GM12878 (cell line): ENCODE measurements around the gene LTA. TPM values are rescaled to one million over a fixed set of nuclear protein-coding genes. Genes with fewer than 3 reads are reported as not detected.

Source experiments
- ATAC-seq: fragments of 200-7000 bp; cut with Tn5 transposase; 3 replicates; pipeline ENCODE4 v1.9.1; 2020; ENCODE audit warnings: mild to moderate bottlenecking, moderate library complexity
- BruUV-seq: library from RNA; stranded (reverse); fragments of 400-500 nt; replicated peaks from 2 replicates; lab custom pipeline; 2021; lab: Mats Ljungman, UMichigan
- CTCF ChIA-PET: fragments of 300-600 bp; sonication (Branson Sonifier 250); formaldehyde crosslinking; extraction: SDS; loops from one replicate; lab custom pipeline; 2021; ENCODE audit warnings: inconsistent platforms; lab: Yijun Ruan, JAX
- POLR2A ChIA-PET: fragments of 350-600 bp; formaldehyde crosslinking; extraction: SDS; loops from one replicate; lab custom pipeline; 2021; ENCODE audit warnings: inconsistent platforms; lab: Charles Lee
- RAD21 ChIA-PET: fragments of 300-600 bp; sonication (Branson Sonifier 250); formaldehyde crosslinking; loops from one replicate; lab custom pipeline; 2023; ENCODE audit warnings: antibody characterized with exemption; ENCODE audit not compliant: unreplicated experiment; lab: Charles Lee
- SMC1A ChIA-PET: fragments of 300-600 bp; sonication (Branson Sonifier 250); formaldehyde crosslinking; loops from one replicate; lab custom pipeline; 2023; ENCODE audit not compliant: unreplicated experiment, uncharacterized antibody; lab: Charles Lee
- DNase-seq: peaks from one replicate; pipeline ENCODE4 v3.0.0-alpha.2; 2011; ENCODE audit warnings: low read depth, low spot score
- FAIRE-seq: peaks from 3 replicates; lab custom pipeline; 2011; peaks lifted over from hg19 to GRCh38; lab: Jason Lieb, UNC
- H2AFZ ChIP-seq: 2 replicates; pipeline ENCODE4 v1.6.0; 2011; ENCODE audit warnings: low read depth, low read length, control low read depth; ENCODE audit not compliant: control insufficient read depth
- H3K27ac ChIP-seq: 2 replicates; pipeline ENCODE4 v1.5.1; 2011; ENCODE audit warnings: control low read depth; ENCODE audit not compliant: control insufficient read depth, insufficient read depth
- H3K27me3 ChIP-seq, 2 experiments: replicated peaks in 1 of 2; 2 replicates each; pipeline versions ENCODE4 v1.6.0 to v1.6.1; 2011; ENCODE audit warnings: low read length in 1 of 2; ENCODE audit not compliant: control insufficient read depth in 2 of 2, insufficient read depth in 2 of 2
- H3K36me3 ChIP-seq, 2 experiments: 2 replicates each; pipeline ENCODE4 v1.5.1; 2011; ENCODE audit warnings: low read length in 1 of 2; ENCODE audit not compliant: control insufficient read depth in 2 of 2, insufficient read depth in 2 of 2
- H3K4me1 ChIP-seq: 2 replicates; pipeline ENCODE4 v1.6.1; 2011; ENCODE audit warnings: mild to moderate bottlenecking, low read length, moderate library complexity, mixed read lengths; ENCODE audit not compliant: control insufficient read depth, insufficient read depth
- H3K4me2 ChIP-seq: 2 replicates; pipeline ENCODE4 v1.6.0; 2011; ENCODE audit warnings: control low read depth; ENCODE audit not compliant: control insufficient read depth, insufficient read depth
- H3K4me3 ChIP-seq: fragments of 200-600 bp; sonication (generic); 2 replicates; pipeline ENCODE4 v1.5.1; 2016
- H3K79me2 ChIP-seq: 2 replicates; pipeline ENCODE4 v1.6.0; 2011; ENCODE audit warnings: low read length; ENCODE audit not compliant: control insufficient read depth, insufficient read depth
- H3K9ac ChIP-seq: 2 replicates; pipeline ENCODE4 v1.8.0; 2011; ENCODE audit warnings: low read length, control low read depth, mixed read lengths; ENCODE audit not compliant: control insufficient read depth, insufficient read depth
- H3K9me3 ChIP-seq: replicated peaks from 3 replicates; pipeline ENCODE4 v1.5.1; 2011; ENCODE audit warnings: mild to moderate bottlenecking, low read length; ENCODE audit not compliant: control insufficient read depth, insufficient read depth
- H4K20me1 ChIP-seq: 2 replicates; pipeline ENCODE4 v1.6.0; 2011; ENCODE audit not compliant: control insufficient read depth, insufficient read depth
- ASH2L ChIP-seq: fragments of 300-600, 200-600 bp; sonication (generic); IDR thresholded peaks from 2 replicates; pipeline ENCODE4 v1.6.1; 2017; ENCODE audit warnings: low read depth, mild to moderate bottlenecking, borderline replicate concordance
- BMI1 ChIP-seq: fragments of 450-650 bp; IDR thresholded peaks from 2 replicates; pipeline ENCODE4 v1.6.1; 2016; ENCODE audit warnings: mild to moderate bottlenecking, moderate library complexity, borderline replicate concordance
- DPF2 ChIP-seq: fragments of 450-650 bp; IDR thresholded peaks from 2 replicates; pipeline ENCODE4 v1.6.1; 2017; ENCODE audit warnings: mild to moderate bottlenecking
- LARP7 ChIP-seq: fragments of 450-650 bp; IDR thresholded peaks from 2 replicates; pipeline ENCODE4 v1.6.1; 2017; ENCODE audit warnings: mild to moderate bottlenecking
- NFXL1 ChIP-seq: fragments of 450-650 bp; IDR thresholded peaks from 2 replicates; pipeline ENCODE4 v1.6.1; 2017; ENCODE audit warnings: antibody characterized with exemption, mild to moderate bottlenecking, borderline replicate concordance
- NFYB ChIP-seq: IDR thresholded peaks from 2 replicates; pipeline ENCODE4 v1.6.1; 2011; ENCODE audit warnings: low read depth, mild to moderate bottlenecking, low read length, improper control_type of control experiment, moderate library complexity; ENCODE audit not compliant: insufficient read depth
- NRF1 ChIP-seq: conservative IDR thresholded peaks from 2 replicates; pipeline ENCODE4 v1.6.1; 2011; ENCODE audit warnings: mild to moderate bottlenecking, low read depth, low read length, improper control_type of control experiment
- POLR2A ChIP-seq: IDR thresholded peaks from 2 replicates; pipeline ENCODE4 v1.6.1; 2011; ENCODE audit warnings: low read depth, mild to moderate bottlenecking, low read length
- POU2F2 ChIP-seq: IDR thresholded peaks from 3 replicates; pipeline ENCODE4 v1.6.1; 2011; ENCODE audit warnings: low read depth, mild to moderate bottlenecking, low read length, borderline replicate concordance
- RUNX3 ChIP-seq: IDR thresholded peaks from 2 replicates; pipeline ENCODE4 v1.6.1; 2012; ENCODE audit warnings: low read length, inconsistent platforms
- SMAD1 ChIP-seq: fragments of 450-650 bp; IDR thresholded peaks from 2 replicates; pipeline ENCODE4 v1.6.1; 2018; ENCODE audit warnings: mild to moderate bottlenecking, low read depth; ENCODE audit not compliant: partially characterized antibody
- SUPT20H ChIP-seq: IDR thresholded peaks from 2 replicates; pipeline ENCODE4 v1.6.1; 2011; ENCODE audit warnings: low read depth, mild to moderate bottlenecking, low read length, moderate library complexity, borderline replicate concordance; ENCODE audit not compliant: control insufficient read depth
- YY1 ChIP-seq: IDR thresholded peaks from 2 replicates; pipeline ENCODE4 v1.6.1; 2011; ENCODE audit warnings: low read depth, mild to moderate bottlenecking, low read length
- ZNF274 ChIP-seq: IDR thresholded peaks from one replicate; pipeline ENCODE4 v1.8.0; 2011; ENCODE audit not compliant: insufficient read length, insufficient read depth
- WGBS: methylation state at CpG from one replicate; pipeline ENCODE4 v1.1.6; 2016; ENCODE audit warnings: low lambda C conversion rate; ENCODE audit not compliant: insufficient replicate concordance, insufficient coverage; ENCODE audit errors: missing lambda C conversion rate; 5-methylcytosine and 5-hydroxymethylcytosine counted together
- in situ Hi-C: fragments of 300-500 bp; cut with MboI; formaldehyde crosslinking; loops from 9 replicates; pipeline ENCODE4 v1.14.3; 2018; ENCODE audit warnings: mixed read lengths
- intact Hi-C: fragments of 100-400 bp; cut with micrococcal nuclease; formaldehyde crosslinking; loops from one replicate; pipeline ENCODE4 v1.14.2; 2022; ENCODE audit not compliant: unreplicated experiment
- polyA plus RNA-seq, 11 experiments: library from polyadenylated mRNA; depleted of rRNA in 4 of 11; unstranded in 6 of 11; stranded (reverse) in 5 of 11; fragments of >200 nt; fragmentation: Nextera tagmentation in 4 of 11; fragmentation: Illumina TruSeq in 1 of 11; extraction: Ambion mirVana in 4 of 11; extraction: Trizol in 1 of 11; gene quantifications; 1 replicate in 1 of 11; 2 replicates in 10 of 11; pipeline versions ENCODE4 v1.2.1 to v1.2.3, GENCODE V29; 2011 to 2016; ENCODE audit warnings: inconsistent platforms in 2 of 11, missing spikeins in 2 of 11, low read depth in 1 of 11
- total RNA-seq, 4 experiments: library from RNA; depleted of rRNA in 3 of 4; stranded (reverse); fragments of >200 nt in 3 of 4; fragmentation: Illumina TruSeq in 1 of 4; extraction: Trizol in 1 of 4; gene quantifications; 2 replicates each; pipeline versions ENCODE4 v1.2.1 to v1.2.3, GENCODE V29; 2013 to 2021
- TF ChIP-seq, protein P1 (sequence below): fragments of 450-650 bp; formaldehyde crosslinking; IDR thresholded peaks from 2 replicates; pipeline ENCODE4 v1.4.0; 2022; ENCODE audit warnings: mild to moderate bottlenecking, moderate library complexity

The LTA gene
- total and polyA plus RNA-seq, 10 of the 15 experiments (the other 5 are each of a cell fraction or from before 2014, with no cell fraction given) = 27.5 to 100 (median 75.1) TPM

- TF ChIP-seq NRF1 (no peak), SUPT20H (no peak), DPF2 (no peak), SMAD1 (no peak), POU2F2 (no peak), ZNF274 (no peak), BMI1 (no peak), YY1 (peak; percentile 65), NFYB (0 out of 2 replicates have a peak, but pooled peaks have one; percentile 25)
- TF ChIP-seq, all 136 proteins: peak for 32
Measured at GRCh38 chr6:31546339-31546957, 25.6 kb upstream of the LTA start, which contains the start of gene ATP6V1G2 (continued).

DNA sequence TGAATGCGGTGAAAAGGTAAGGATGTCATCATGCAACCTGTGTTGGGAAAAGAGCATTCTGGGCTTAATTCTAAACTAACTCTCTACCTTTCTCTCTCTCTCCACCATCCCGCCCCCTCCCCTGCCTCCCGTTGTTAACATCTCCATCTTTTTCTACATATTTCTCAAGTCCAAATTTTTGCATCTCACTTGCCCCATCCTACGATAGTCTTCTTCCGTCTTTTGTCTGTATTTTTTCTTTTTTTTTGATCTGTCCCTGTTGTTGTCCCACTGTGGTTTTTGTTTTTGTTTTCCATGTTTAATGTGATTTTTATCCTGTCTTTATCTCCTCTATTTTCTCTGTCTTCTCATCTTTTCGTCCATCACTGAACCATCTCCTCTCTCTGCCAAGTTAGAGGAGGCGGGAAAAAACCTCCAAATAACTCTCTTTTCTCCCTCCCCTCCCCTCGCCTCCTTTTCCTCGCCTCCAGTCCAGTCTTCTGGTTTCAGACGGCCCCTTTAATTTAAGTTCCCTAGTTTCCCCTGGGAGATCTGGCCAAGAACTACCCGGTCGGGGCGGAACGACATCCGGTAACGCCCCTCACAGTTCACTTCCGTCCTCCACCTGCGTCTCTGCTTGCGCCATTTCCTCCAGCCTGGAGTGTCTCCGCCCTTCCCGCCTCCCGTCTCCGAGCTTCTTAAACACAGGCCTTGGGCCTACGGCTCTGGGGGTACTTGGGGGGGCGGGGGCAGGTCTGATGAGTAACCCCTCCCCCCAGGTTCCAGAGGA lies 24.9 kb upstream of the LTA start, which contains the start of gene NFKBIL1:
Gene NFKBIL1 (plus strand): TSS at position 651 of the 769 bp plus-strand sequence. CDS start 87 bp downstream, at position 738.
- no TSS peak for BruUV-seq
- FAIRE-seq = peak; percentile 93
- TF ChIP-seq LARP7 (no peak), RUNX3 (peak; percentile 62), ASH2L (no peak), POLR2A (peak; percentile 69), NFXL1 (no peak)
- TF ChIP-seq, protein P1, sequence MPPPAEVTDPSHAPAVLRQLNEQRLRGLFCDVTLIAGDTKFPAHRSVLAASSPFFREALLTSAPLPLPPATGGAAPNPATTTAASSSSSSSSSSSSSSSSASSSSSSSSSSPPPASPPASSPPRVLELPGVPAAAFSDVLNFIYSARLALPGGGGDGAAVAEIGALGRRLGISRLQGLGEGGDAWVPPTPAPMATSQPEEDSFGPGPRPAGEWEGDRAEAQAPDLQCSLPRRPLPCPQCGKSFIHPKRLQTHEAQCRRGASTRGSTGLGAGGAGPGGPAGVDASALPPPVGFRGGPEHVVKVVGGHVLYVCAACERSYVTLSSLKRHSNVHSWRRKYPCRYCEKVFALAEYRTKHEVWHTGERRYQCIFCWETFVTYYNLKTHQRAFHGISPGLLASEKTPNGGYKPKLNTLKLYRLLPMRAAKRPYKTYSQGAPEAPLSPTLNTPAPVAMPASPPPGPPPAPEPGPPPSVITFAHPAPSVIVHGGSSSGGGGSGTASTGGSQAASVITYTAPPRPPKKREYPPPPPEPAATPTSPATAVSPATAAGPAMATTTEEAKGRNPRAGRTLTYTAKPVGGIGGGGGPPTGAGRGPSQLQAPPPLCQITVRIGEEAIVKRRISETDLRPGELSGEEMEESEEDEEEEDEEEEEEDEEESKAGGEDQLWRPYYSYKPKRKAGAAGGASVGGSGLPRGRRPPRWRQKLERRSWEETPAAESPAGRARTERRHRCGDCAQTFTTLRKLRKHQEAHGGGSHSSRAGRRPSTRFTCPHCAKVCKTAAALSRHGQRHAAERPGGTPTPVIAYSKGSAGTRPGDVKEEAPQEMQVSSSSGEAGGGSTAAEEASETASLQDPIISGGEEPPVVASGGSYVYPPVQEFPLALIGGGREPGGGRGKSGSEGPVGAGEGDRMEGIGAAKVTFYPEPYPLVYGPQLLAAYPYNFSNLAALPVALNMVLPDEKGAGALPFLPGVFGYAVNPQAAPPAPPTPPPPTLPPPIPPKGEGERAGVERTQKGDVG (CRISPR knock-in tag) = no peak

More for the DNA sequence above, 24.9 kb upstream of the LTA start, which contains the start of gene NFKBIL1:
- Histone ChIP-seq H2AFZ (peak within 1 kb of the TSS; percentile 45), H3K36me3 (no peaks in the 10 kb centered on the region; a peak in 1 of 4 replicates), H3K4me3 (peak within 1 kb of the TSS; percentile 72), H3K4me2 (peak within 1 kb of the TSS; percentile 80), H3K4me1 (peaks cover 23% of the 10 kb centered on the region; the same call in 1 of the 2 replicates), H3K79me2 (peaks cover 24% of the 10 kb centered on the region), H3K9ac (peak within 1 kb of the TSS; percentile 58), H3K27ac (peak within 1 kb of the TSS; percentile 64), H4K20me1 (no peaks in the 10 kb centered on the region), H3K27me3 (no peaks in the 10 kb centered on the region), H3K9me3 (no peaks in the 10 kb centered on the region)
- CTCF ChIA-PET = interaction anchor here (0.8 to 34.8 kb wide), 9 partner anchors 10 to 286 kb away, joined by 3 to 2098 read pairs (median 4); partner anchors contain the start of genes HSPA1B, LST1, LTB and NCR3
- SMC1A ChIA-PET = interaction anchor here (0.6 to 34.7 kb wide), 7 partner anchors 9 to 284 kb away, joined by 3 to 1989 read pairs (median 5); partner anchors contain the start of genes AIF1, LST1, LTA and LTB
- DNase-seq = peak; percentile 89
- POLR2A ChIA-PET = interaction anchor here (0.5 to 8.5 kb wide), 17 partner anchors 13 to 1489 kb away, joined by 3 to 164 read pairs (median 4); partner anchors contain the start of genes CSNK2B, DXO, LST1 and LTA
- RAD21 ChIA-PET = interaction anchor here (0.6 to 16.9 kb wide), 10 partner anchors 12 to 284 kb away, joined by 3 to 668 read pairs (median 5); partner anchors contain the start of genes BAG6, LST1, LTB and LY6G5C
- intact Hi-C loops (loop anchor here (1.0 to 10.0 kb wide), 4 partner anchors 51 to 358 kb away; partner anchors contain the start of genes BAG6 and ZBTB12), in situ Hi-C loops (loop anchor here (5.0 to 10.0 kb wide), 2 partner anchors 50 to 288 kb away; no protein-coding TSS in a partner anchor)
- 1% methylated on average over 25 of the region's 25 CpGs for WGBS
- ATAC-seq = peak; percentile 88
